NCI-H526 treated with DMSO at 0.1 percent for 48 hours (cell line): Measurements from ENCODE around the gene MKNK1.

Source experiments
- DNase-seq: peaks from one replicate; lab custom pipeline; 2025; lab: John Stamatoyannopoulos, UW

The MKNK1 gene

GRCh38 chr1:46595127-46595526 lies 8.9 kb downstream of the MKNK1 start:
- no peak for DNase-seq

- no peak for DNase-seq
Observed at GRCh38 chr1:46594063-46594462, 10.0 kb downstream of the MKNK1 start.

- DNase-seq, result no peak
Observed at GRCh38 chr1:46592823-46593222, 11.2 kb downstream of the MKNK1 start.

- no peak for DNase-seq
Observed at GRCh38 chr1:46589529-46589928, 14.5 kb downstream of the MKNK1 start.

- no peak for DNase-seq
Observed at GRCh38 chr1:46587069-46587468, 17.0 kb downstream of the MKNK1 start.

GRCh38 chr1:46585312-46585938 lies 18.6 kb downstream of the MKNK1 start:
- no peak for DNase-seq

- DNase-seq, result no peak
Observed at GRCh38 chr1:46583494-46583893, 20.6 kb downstream of the MKNK1 start.

- DNase-seq, result no peak
Observed at GRCh38 chr1:46582972-46583371, 21.1 kb downstream of the MKNK1 start.

- DNase-seq, result no peak
Observed at GRCh38 chr1:46581681-46582455, 22.2 kb downstream of the MKNK1 start.

- DNase-seq, result no peak
Observed at GRCh38 chr1:46580140-46580903, 23.7 kb downstream of the MKNK1 start.

- DNase-seq, result no peak
Observed at GRCh38 chr1:46577671-46578070, 26.4 kb downstream of the MKNK1 start.

- DNase-seq, result no peak
Observed at GRCh38 chr1:46576596-46576995, 27.5 kb downstream of the MKNK1 start.

- no peak for DNase-seq
Observed at GRCh38 chr1:46575778-46576177, 28.3 kb downstream of the MKNK1 start.

GRCh38 chr1:46575300-46575699 lies 28.8 kb downstream of the MKNK1 start:
- no peak for DNase-seq

- DNase-seq, result no peak
Observed at GRCh38 chr1:46571691-46572225, 32.3 kb downstream of the MKNK1 start.

- DNase-seq, result no peak
Observed at GRCh38 chr1:46569884-46570725, 34.0 kb downstream of the MKNK1 start.

GRCh38 chr1:46569116-46569515 lies 35.0 kb downstream of the MKNK1 start:
- no peak for DNase-seq

GRCh38 chr1:46568461-46568891 lies 35.6 kb downstream of the MKNK1 start:
- DNase-seq, result no peak

GRCh38 chr1:46563341-46563740 lies 40.7 kb downstream of the MKNK1 start:
- no peak for DNase-seq

- no peak for DNase-seq
Observed at GRCh38 chr1:46562498-46562897, 41.6 kb downstream of the MKNK1 start.

- no peak for DNase-seq
Observed at GRCh38 chr1:46558966-46559365, 45.1 kb downstream of the MKNK1 start.
